ENCODE results near the gene RTTN.

Gene RTTN

GRCh38 chr18:69996951-69997798 lies 208.3 kb downstream of the RTTN start:
- TF ChIP-seq ZNF565 (CRISPR knock-in tag; conservative IDR thresholded peaks at IDR 0.05; ENCODE audit: low read depth): no peak
- TF ChIP-seq CREB5 (CRISPR knock-in tag; IDR thresholded peaks at IDR 0.05; ENCODE audit: low read depth): no peak
- no peak for TF ChIP-seq OSR1 (CRISPR knock-in tag; IDR thresholded peaks at IDR 0.05)
- no peak for TF ChIP-seq ZC3H10 (CRISPR knock-in tag; IDR thresholded peaks at IDR 0.05)
- TF ChIP-seq BACH2 (CRISPR knock-in tag; IDR thresholded peaks at IDR 0.05; ENCODE audit: borderline replicate concordance): no peak
- ATAC-seq: no peak

GRCh38 chr18:69996417-69996816 lies 209.1 kb downstream of the RTTN start:
- ATAC-seq: no peak
- TF ChIP-seq OSR1 (CRISPR knock-in tag; IDR thresholded peaks at IDR 0.05) (no peak), BACH2 (CRISPR knock-in tag; IDR thresholded peaks at IDR 0.05; ENCODE audit: borderline replicate concordance) (no peak), ZNF565 (CRISPR knock-in tag; conservative IDR thresholded peaks at IDR 0.05; ENCODE audit: low read depth) (no peak), POU6F1 (CRISPR knock-in tag; IDR thresholded peaks at IDR 0.05; ENCODE audit: borderline replicate concordance, low read depth) (no peak), GLIS3 (CRISPR knock-in tag; IDR thresholded peaks at IDR 0.05) (no peak), ZFP3 (CRISPR knock-in tag; IDR thresholded peaks at IDR 0.05) (no peak), CSDC2 (CRISPR knock-in tag; IDR thresholded peaks at IDR 0.05) (no peak), RARB (CRISPR knock-in tag; IDR thresholded peaks at IDR 0.05) (no peak)

- TF ChIP-seq TSHZ2 (CRISPR knock-in tag; IDR thresholded peaks at IDR 0.05) (no peak), BACH2 (CRISPR knock-in tag; IDR thresholded peaks at IDR 0.05; ENCODE audit: borderline replicate concordance) (no peak), ZFP30 (CRISPR knock-in tag; IDR thresholded peaks at IDR 0.05) (no peak), CREB5 (CRISPR knock-in tag; IDR thresholded peaks at IDR 0.05; ENCODE audit: low read depth) (no peak), SNAI2 (CRISPR knock-in tag; IDR thresholded peaks at IDR 0.05) (no peak), TOX (CRISPR knock-in tag; IDR thresholded peaks at IDR 0.05; ENCODE audit: borderline replicate concordance) (no peak), RARB (CRISPR knock-in tag; IDR thresholded peaks at IDR 0.05) (no peak), CSDC2 (CRISPR knock-in tag; IDR thresholded peaks at IDR 0.05) (no peak), ZNF70 (CRISPR knock-in tag; IDR thresholded peaks at IDR 0.05) (no peak), POU6F1 (CRISPR knock-in tag; IDR thresholded peaks at IDR 0.05; ENCODE audit: borderline replicate concordance, low read depth) (no peak), ZFP3 (CRISPR knock-in tag; IDR thresholded peaks at IDR 0.05) (no peak), OSR1 (CRISPR knock-in tag; IDR thresholded peaks at IDR 0.05) (no peak)
- no peak for ATAC-seq
Measured at GRCh38 chr18:69995774-69996173, 209.7 kb downstream of the RTTN start.

GRCh38 chr18:69992776-69993175 lies 212.7 kb downstream of the RTTN start:
- no peak for ATAC-seq
- no peak for TF ChIP-seq TSHZ2 (CRISPR knock-in tag; IDR thresholded peaks at IDR 0.05)
- no peak for TF ChIP-seq ZNF70 (CRISPR knock-in tag; IDR thresholded peaks at IDR 0.05)
- no peak for TF ChIP-seq CSRNP3 (CRISPR knock-in tag; IDR thresholded peaks at IDR 0.05)
- TF ChIP-seq PATZ1 (CRISPR knock-in tag; IDR thresholded peaks at IDR 0.05; ENCODE audit: borderline replicate concordance): no peak
- TF ChIP-seq ZC3H10 (CRISPR knock-in tag; IDR thresholded peaks at IDR 0.05): no peak
- TF ChIP-seq GLIS3 (CRISPR knock-in tag; IDR thresholded peaks at IDR 0.05): no peak
- TF ChIP-seq ZFP3 (CRISPR knock-in tag; IDR thresholded peaks at IDR 0.05): no peak
- no peak for TF ChIP-seq RARB (CRISPR knock-in tag; IDR thresholded peaks at IDR 0.05)
